PC-3 (cell line): Measurements from ENCODE around the gene TAF1L. TPM values are rescaled to one million over a fixed set of nuclear protein-coding genes. Genes with fewer than 3 reads are reported as not detected.
"Not testable (repeated sequence)": the region's sequence is repeated elsewhere in the genome, so short reads cannot be mapped to it uniquely, and the experiment has no call there.

Experiments
- ATAC-seq: fragments of 200-7000 bp; cut with Tn5 transposase; 2 replicates; pipeline ENCODE4 v1.9.1; 2020; ENCODE audit warnings: mild to moderate bottlenecking, moderate library complexity
- BruUV-seq: library from RNA; stranded (reverse); fragments of 400-500 nt; replicated peaks from 2 replicates; lab custom pipeline; 2021; lab: Mats Ljungman, UMichigan
- CTCF ChIA-PET: fragments of 300-600 bp; sonication (Branson Sonifier 250); formaldehyde crosslinking; loops from one replicate; lab custom pipeline; 2022; ENCODE audit warnings: antibody characterized with exemption; lab: Charles Lee
- POLR2A ChIA-PET: fragments of 300-600 bp; sonication (Branson Sonifier 250); formaldehyde crosslinking; loops from one replicate; lab custom pipeline; 2022; ENCODE audit warnings: antibody characterized with exemption; ENCODE audit not compliant: unreplicated experiment; lab: Charles Lee
- DNase-seq: peaks from one replicate; pipeline ENCODE4 v3.0.0-alpha.2; 2015
- H2AFZ ChIP-seq: fragments of 300-600 bp; sonication (generic); 2 replicates; pipeline ENCODE4 v1.6.0; 2016; ENCODE audit warnings: antibody characterized with exemption, low read length
- H3F3A ChIP-seq: fragments of 300-600 bp; sonication (generic); one replicate; pipeline ENCODE4 v1.6.0; 2017; ENCODE audit warnings: antibody characterized with exemption, low read length, control low read depth, mild to moderate bottlenecking; ENCODE audit not compliant: unreplicated experiment
- H3K27ac ChIP-seq: fragments of 300-600 bp; sonication (generic); 2 replicates; pipeline ENCODE4 v1.5.1; 2016; ENCODE audit warnings: mild to moderate bottlenecking, low read length
- H3K27me3 ChIP-seq: fragments of 300-600 bp; sonication (generic); 2 replicates; pipeline ENCODE4 v1.6.1; 2016; ENCODE audit warnings: low read length, mixed read lengths
- H3K36me3 ChIP-seq: fragments of 300-600 bp; sonication (generic); 2 replicates; pipeline ENCODE4 v1.6.1; 2016; ENCODE audit warnings: low read depth, mixed run types, low read length, mixed read lengths
- H3K4me1 ChIP-seq: fragments of 300-600 bp; sonication (generic); 2 replicates; pipeline ENCODE4 v1.5.1; 2016; ENCODE audit warnings: low read length; ENCODE audit not compliant: insufficient read depth
- H3K4me2 ChIP-seq: fragments of 300-600 bp; sonication (generic); 2 replicates; pipeline ENCODE4 v1.6.0; 2016; ENCODE audit warnings: low read length
- H3K4me3 ChIP-seq: fragments of 300-600 bp; sonication (generic); 2 replicates; pipeline ENCODE4 v1.5.1; 2016; ENCODE audit warnings: mild to moderate bottlenecking, low read length, mixed read lengths
- H3K79me2 ChIP-seq: fragments of 300-600 bp; sonication (generic); 2 replicates; pipeline ENCODE4 v1.6.1; 2017; ENCODE audit warnings: low read length, mixed read lengths
- H3K9ac ChIP-seq: fragments of 300-600 bp; sonication (generic); 2 replicates; pipeline ENCODE4 v1.6.0; 2016; ENCODE audit warnings: mild to moderate bottlenecking, low read length
- H3K9me2 ChIP-seq: fragments of 300-600 bp; sonication (generic); replicated peaks from 2 replicates; pipeline ENCODE4 v1.6.1; 2016; ENCODE audit warnings: mixed run types, low read length, mixed read lengths
- H3K9me3 ChIP-seq: fragments of 300-600 bp; sonication (generic); 2 replicates; pipeline ENCODE4 v1.6.1; 2016; ENCODE audit warnings: low read length, mixed read lengths
- H4K20me1 ChIP-seq: fragments of 300-600 bp; sonication (generic); 2 replicates; pipeline ENCODE4 v1.6.1; 2016; ENCODE audit warnings: low read length, mixed read lengths
- CTCF ChIP-seq: fragments of 300-600 bp; sonication (generic); conservative IDR thresholded peaks from 2 replicates; pipeline ENCODE4 v1.5.1; 2017; ENCODE audit warnings: antibody characterized with exemption, low read depth, mild to moderate bottlenecking, low read length
- EZH2 ChIP-seq: fragments of 300-600 bp; sonication (generic); IDR thresholded peaks from one replicate; pipeline ENCODE4 v1.6.1; 2017; ENCODE audit warnings: antibody characterized with exemption, mild to moderate bottlenecking, low read length; ENCODE audit not compliant: unreplicated experiment
- EZH2phosphoT487 ChIP-seq: fragments of 300-600 bp; sonication (generic); IDR thresholded peaks from 2 replicates; pipeline ENCODE4 v1.6.1; 2018; ENCODE audit warnings: mild to moderate bottlenecking, antibody characterized with exemption, low read length, borderline replicate concordance
- intact Hi-C: fragments of 100-400 bp; cut with micrococcal nuclease; formaldehyde crosslinking; loops from 2 replicates; pipeline ENCODE4 v1.9.0; 2023
- total RNA-seq: library from RNA; depleted of rRNA; stranded (reverse); fragments of >200 nt; gene quantifications from 2 replicates; pipeline ENCODE4 v1.2.3, GENCODE V29; 2014

TAF1L gene
- total RNA-seq, 1 experiment from 2014 or later = not detected

DNA sequence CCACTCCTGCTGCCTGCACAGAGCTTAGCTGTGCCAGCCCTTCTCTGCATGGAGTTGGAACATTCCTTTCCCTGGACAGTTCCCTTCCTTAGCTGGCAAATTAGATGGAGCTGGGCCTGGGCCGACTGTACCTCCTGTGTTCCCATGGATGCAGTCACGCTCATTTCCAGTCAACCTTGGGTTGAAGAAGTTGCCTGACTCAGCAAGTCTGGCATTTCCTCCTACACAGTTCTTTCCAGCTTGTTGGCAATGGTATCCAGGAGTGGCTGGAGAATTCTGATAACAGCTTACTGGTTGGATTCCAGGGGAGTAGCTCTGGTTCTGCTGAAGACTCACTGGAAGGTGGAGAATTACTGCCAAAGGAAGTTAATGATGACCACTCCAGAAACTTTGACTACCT is 9.2 kb upstream of the TAF1L start:
- BruUV-seq = no TSS peak
- H4K20me1 ChIP-seq = no peaks in the 10 kb centered on the region
- ChIA-PET CTCF (no interaction called here), POLR2A (interaction anchor here (0.5 to 0.6 kb wide), 2 partner anchors 381 to 898 kb away, joined by 3 read pairs; no protein-coding TSS in a partner anchor)
- intact Hi-C loops = no loop called here
- no peaks in the 10 kb centered on the region for H3K27me3 ChIP-seq
- H3K4me2 ChIP-seq = no peak overlapping the region
- H3K36me3 ChIP-seq = no peaks in the 10 kb centered on the region
- no peaks in the 10 kb centered on the region for H3K9me2 ChIP-seq
- no peak overlapping the region for H3K9ac ChIP-seq
- ATAC-seq (peak; percentile 87), DNase-seq (peak; percentile 86)
- TF ChIP-seq EZH2phosphoT487 = no peak
- TF ChIP-seq CTCF = no peak
- H3F3A ChIP-seq = no peaks in the 10 kb centered on the region
- H3K9me3 ChIP-seq = no peaks in the 10 kb centered on the region
- no peak overlapping the region for H3K4me3 ChIP-seq
- H2AFZ ChIP-seq = no peak overlapping the region
- peak overlapping the region; percentile 24 for H3K27ac ChIP-seq
- H3K79me2 ChIP-seq = no peaks in the 10 kb centered on the region
- peaks cover 6% of the 10 kb centered on the region for H3K4me1 ChIP-seq

- H3K9ac ChIP-seq, H3K36me3 ChIP-seq, H3K9me3 ChIP-seq, H3K4me2 ChIP-seq, H3F3A ChIP-seq, CTCF ChIA-PET, H4K20me1 ChIP-seq, H2AFZ ChIP-seq, BruUV-seq, H3K9me2 ChIP-seq, H3K4me3 ChIP-seq, H3K4me1 ChIP-seq, intact Hi-C loops, DNase-seq, H3K79me2 ChIP-seq, ATAC-seq, H3K27ac ChIP-seq, POLR2A ChIA-PET: not testable (repeated sequence)
- peaks cover 27% of the 10 kb centered on the region for H3K27me3 ChIP-seq
Measured at GRCh38 chr9:32633151-32633550, 2.3 kb downstream of the TAF1L start.

- CTCF ChIA-PET = no interaction called here
- H3K4me3 ChIP-seq = no peak overlapping the region
- H4K20me1 ChIP-seq = no peaks in the 10 kb centered on the region
Measured at GRCh38 chr9:32631991-32632390, 3.5 kb downstream of the TAF1L start.

More at GRCh38 chr9:32631991-32632390, 3.5 kb downstream of the TAF1L start:
- Histone ChIP-seq H3K9ac (no peak overlapping the region), H3K27ac (no peak overlapping the region), H3K4me2 (no peak overlapping the region), H3F3A (no peaks in the 10 kb centered on the region), H3K79me2 (no peaks in the 10 kb centered on the region), H3K27me3 (peaks cover 27% of the 10 kb centered on the region), H2AFZ (no peak overlapping the region), H3K36me3 (no peaks in the 10 kb centered on the region), H3K9me2 (no peaks in the 10 kb centered on the region), H3K4me1 (peaks cover 12% of the 10 kb centered on the region), H3K9me3 (no peaks in the 10 kb centered on the region)
- POLR2A ChIA-PET = no interaction called here
- BruUV-seq = no TSS peak
- ATAC-seq (no peak), DNase-seq (no peak)
- TF ChIP-seq EZH2 (no peak), CTCF (no peak), EZH2phosphoT487 (no peak)
- intact Hi-C loops = no loop called here
